Motor neuron (in vitro differentiated cells): ENCODE results near the gene UPK3A. TPM values are rescaled to one million over a fixed set of nuclear protein-coding genes. Genes with fewer than 3 reads are reported as not detected.
"Not testable (repeated sequence)": the region's sequence is repeated elsewhere in the genome, so short reads cannot be mapped to it uniquely, and the experiment has no call there.

ENCODE experiments used
- ATAC-seq, 8 experiments: fragments of 200-7000 bp; cut with Tn5 transposase; replicated peaks in 6 of 8; 2 replicates each; pipeline ENCODE4 v1.8.0; 2021; ENCODE audit warnings: mild to moderate bottlenecking in 8 of 8, moderate library complexity in 8 of 8
- H3K27ac ChIP-seq, 2 donors: fragments of 250-450 bp; sonication (Bioruptor Pico); 2 replicates each; pipeline ENCODE4 v1.9.0; 2021; ENCODE audit warnings: antibody characterized with exemption in 2 of 2, mild to moderate bottlenecking in 2 of 2, moderate library complexity in 1 of 2
- H3K4me1 ChIP-seq, 2 donors: fragments of 250-450 bp; sonication (Bioruptor Pico); replicated peaks in 1 of 2; 2 replicates each; pipeline ENCODE4 v1.6.1; 2021; ENCODE audit warnings: antibody characterized with exemption in 2 of 2, mild to moderate bottlenecking in 2 of 2, moderate library complexity in 1 of 2
- H3K4me3 ChIP-seq, 5 donors: fragments of 250-450 bp; sonication (Bioruptor Pico); 2 replicates each; pipeline ENCODE4 v1.9.0; 2021; ENCODE audit warnings: antibody characterized with exemption in 5 of 5, mild to moderate bottlenecking in 5 of 5, moderate library complexity in 4 of 5
- WGBS, 10 experiments: fragments of 450-650 bp; shearing (Covaris generic); methylation state at CpG; one replicate each; pipeline ENCODE4 v1.0.0; 2022; 5-methylcytosine and 5-hydroxymethylcytosine counted together
- in situ Hi-C, 9 experiments: fragments of 400-800 bp; cut with MboI; loops; one replicate each; pipeline ENCODE4 v1.15.0; 2021; ENCODE audit warnings: low sequenced_read_pairs in 9 of 9, low pct_unique_long_range_greater_than_20kb in 2 of 9; ENCODE audit not compliant: unreplicated experiment in 9 of 9
- total RNA-seq, 8 experiments: library from RNA; unstranded; fragments of 300-600 nt; gene quantifications; 2 replicates each; pipeline versions ENCODE4 v1.2.3 to v1.2.4, GENCODE V29; 2022

The UPK3A gene
- total RNA-seq, 8 experiments from 2014 or later: not detected

- H3K4me1 ChIP-seq: peaks cover 19 to 30% of the 10 kb centered on the region in 2 donors
Measured at GRCh38 chr22:45319324-45319685, 34.6 kb downstream of the UPK3A start.

DNA sequence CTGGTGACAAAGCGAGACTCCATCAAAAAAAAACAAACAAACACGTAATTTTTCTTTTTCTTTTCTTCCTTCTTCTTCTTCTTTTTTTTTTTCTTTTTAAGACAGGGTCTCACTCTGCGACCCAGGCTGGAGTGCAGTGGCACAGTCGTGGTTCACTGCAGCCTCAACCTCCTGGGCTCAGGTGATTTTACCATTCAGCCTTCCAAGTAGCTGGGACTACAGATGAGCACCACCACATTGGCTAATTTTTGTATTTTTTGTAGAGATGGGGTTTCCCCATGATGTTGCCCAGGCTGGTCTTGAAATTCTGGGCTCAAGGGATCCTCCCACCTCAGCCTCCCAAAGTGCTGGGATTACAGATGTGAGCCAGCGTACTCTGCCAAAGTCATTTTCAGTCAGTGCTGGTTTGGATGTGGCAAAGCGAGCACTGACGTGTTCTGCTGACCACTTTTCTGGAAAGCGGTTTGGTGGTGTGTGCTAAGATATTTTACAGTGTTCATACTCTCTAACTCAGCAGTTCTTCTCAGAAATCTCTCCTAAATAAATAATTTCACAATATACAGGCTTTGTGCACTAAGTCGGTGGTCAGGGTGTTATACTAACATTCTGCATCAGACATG, 35.7 kb downstream of the UPK3A start:
- H3K27ac ChIP-seq: no peak overlapping the region
- in situ Hi-C loops: no loop called here
- H3K4me1 ChIP-seq: peaks cover 19 to 30% of the 10 kb centered on the region in 2 donors
- 60 to 100% (median 94%) methylated on average over 1 to 9 of the region's 9 CpGs; no CpG with 5 or more reads in 1 of the 10 experiments for WGBS, 10 experiments
- no peak overlapping the region for H3K4me3 ChIP-seq
- no peak for ATAC-seq

More at GRCh38 chr22:45319324-45319685, 34.6 kb downstream of the UPK3A start:
- Histone ChIP-seq H3K27ac (no peak overlapping the region), H3K4me3 (no peak overlapping the region)
- 0 to 100% (median 56%) methylated on average over 1 to 4 of the region's 5 CpGs; no CpG with 5 or more reads in 2 of the 10 experiments for WGBS, 10 experiments
- in situ Hi-C loops: no loop called here
- peak in 1 of 8 experiments; percentile 12 for ATAC-seq

GRCh38 chr22:45321827-45322226, 37.1 kb downstream of the UPK3A start:
- in situ Hi-C loops: no loop called here
- peak in 1 of 8 experiments; percentile 24 for ATAC-seq
- Histone ChIP-seq H3K4me3 (no peak overlapping the region), H3K27ac (no peak overlapping the region), H3K4me1 (peaks cover 11 to 21% of the 10 kb centered on the region in 2 donors)
- 82 to 98% (median 91%) methylated on average over 3 to 12 of the region's 12 CpGs; no CpG with 5 or more reads in 2 of the 10 experiments for WGBS, 10 experiments

DNA sequence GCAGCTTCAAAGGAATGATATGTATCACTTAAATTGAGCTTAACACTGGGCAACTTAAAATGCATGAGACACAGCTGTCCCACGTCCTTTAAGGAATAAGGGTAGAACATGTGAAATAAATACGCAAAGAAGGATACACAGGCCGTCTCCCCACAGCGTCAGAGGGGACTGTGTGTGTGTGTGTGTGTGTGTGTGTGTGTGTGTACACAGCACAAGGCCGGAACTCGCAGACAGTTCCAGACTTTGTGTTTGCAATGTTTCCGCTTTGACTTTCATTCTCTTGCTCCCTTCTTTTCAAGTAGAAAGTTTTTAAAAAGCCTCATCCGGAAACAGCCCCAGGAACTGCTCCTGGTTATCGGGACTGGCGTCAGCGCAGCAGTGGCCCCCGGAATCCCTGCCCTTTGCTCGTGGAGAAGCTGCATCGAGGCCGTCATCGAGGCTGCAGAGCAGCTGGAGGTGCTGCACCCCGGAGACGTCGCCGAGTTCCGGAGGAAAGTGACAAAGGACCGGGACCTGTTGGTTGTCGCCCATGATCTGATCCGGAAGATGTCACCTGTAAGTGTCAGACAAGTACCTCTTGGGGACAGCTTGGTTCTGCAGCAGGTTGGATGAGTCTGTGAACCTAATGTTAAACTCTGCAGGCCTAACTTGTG, 38.2 kb downstream of the UPK3A start:
- Histone ChIP-seq H3K4me1 (peaks cover 8 to 12% of the 10 kb centered on the region in 2 donors), H3K4me3 (no peak overlapping the region), H3K27ac (no peak overlapping the region)
- in situ Hi-C loops: no loop called here
- ATAC-seq: no peak
- WGBS, 10 experiments: 80 to 100% (median 96%) methylated on average over 1 to 18 of the region's 24 CpGs; no CpG with 5 or more reads in 4 of the 10 experiments

GRCh38 chr22:45323695-45324094, 38.9 kb downstream of the UPK3A start:
- ATAC-seq: no peak
- Histone ChIP-seq H3K4me1 (peaks cover 1 to 5% of the 10 kb centered on the region in 2 donors), H3K27ac (no peak overlapping the region), H3K4me3 (no peak overlapping the region)
- 0 to 100% (median 90%) methylated on average over 1 to 7 of the region's 7 CpGs; no CpG with 5 or more reads in 1 of the 10 experiments for WGBS, 10 experiments
- in situ Hi-C loops: no loop called here

DNA sequence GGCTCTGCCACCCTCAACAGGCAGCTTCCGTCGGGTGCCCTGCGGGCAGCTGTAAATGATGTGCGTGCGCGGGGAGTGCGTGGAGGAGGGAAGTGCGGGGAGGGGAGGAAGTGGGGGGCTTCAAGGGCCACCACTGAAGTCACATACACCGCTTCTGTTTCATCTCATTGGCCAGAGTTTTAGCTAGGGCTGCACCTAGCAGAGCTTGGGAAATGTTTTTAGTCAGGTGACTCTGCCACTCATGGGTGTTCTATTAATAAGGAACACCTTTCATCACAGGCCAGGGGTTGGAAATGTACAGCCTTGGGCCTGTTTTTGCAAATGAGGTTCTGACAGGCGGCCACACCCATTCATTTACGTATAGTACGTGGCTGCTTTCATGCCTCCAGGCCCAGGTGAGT, 39.6 kb downstream of the UPK3A start:
- Histone ChIP-seq H3K4me3 (no peak overlapping the region), H3K4me1 (no peaks in the 10 kb centered on the region), H3K27ac (no peak overlapping the region)
- in situ Hi-C loops: no loop called here
- 7 to 100% (median 92%) methylated on average over 1 to 3 of the region's 12 CpGs; no CpG with 5 or more reads in 5 of the 10 experiments for WGBS, 10 experiments
- peak in 3 of 8 experiments; percentile 59 to 83 (median 79) for ATAC-seq

DNA sequence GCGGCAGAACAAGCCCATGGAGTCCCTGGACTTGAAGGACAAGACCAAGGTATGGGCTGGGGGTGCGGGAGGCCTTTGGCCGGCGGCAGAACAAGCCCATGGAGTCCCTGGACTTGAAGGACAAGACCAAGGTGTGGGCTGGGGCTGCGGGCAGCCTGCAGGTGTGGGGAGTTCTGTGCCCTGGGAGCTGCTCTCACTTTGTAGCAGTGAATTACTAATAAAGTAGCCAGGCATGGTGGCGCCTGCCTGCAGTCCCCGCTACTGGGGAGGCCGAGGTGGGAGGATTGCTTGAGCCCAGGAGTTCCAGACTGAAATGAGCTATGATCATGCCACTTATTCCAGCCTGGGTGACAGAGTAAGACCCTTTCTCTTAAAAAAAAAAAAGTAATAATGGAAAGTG, 43.5 kb downstream of the UPK3A start:
- H3K4me1 ChIP-seq, H3K4me3 ChIP-seq, ATAC-seq, in situ Hi-C loops, H3K27ac ChIP-seq: not testable (repeated sequence)
- WGBS, 10 experiments: 96 to 100% (median 100%) methylated on average over 2 to 4 of the region's 8 CpGs; no CpG with 5 or more reads in 6 of the 10 experiments

DNA sequence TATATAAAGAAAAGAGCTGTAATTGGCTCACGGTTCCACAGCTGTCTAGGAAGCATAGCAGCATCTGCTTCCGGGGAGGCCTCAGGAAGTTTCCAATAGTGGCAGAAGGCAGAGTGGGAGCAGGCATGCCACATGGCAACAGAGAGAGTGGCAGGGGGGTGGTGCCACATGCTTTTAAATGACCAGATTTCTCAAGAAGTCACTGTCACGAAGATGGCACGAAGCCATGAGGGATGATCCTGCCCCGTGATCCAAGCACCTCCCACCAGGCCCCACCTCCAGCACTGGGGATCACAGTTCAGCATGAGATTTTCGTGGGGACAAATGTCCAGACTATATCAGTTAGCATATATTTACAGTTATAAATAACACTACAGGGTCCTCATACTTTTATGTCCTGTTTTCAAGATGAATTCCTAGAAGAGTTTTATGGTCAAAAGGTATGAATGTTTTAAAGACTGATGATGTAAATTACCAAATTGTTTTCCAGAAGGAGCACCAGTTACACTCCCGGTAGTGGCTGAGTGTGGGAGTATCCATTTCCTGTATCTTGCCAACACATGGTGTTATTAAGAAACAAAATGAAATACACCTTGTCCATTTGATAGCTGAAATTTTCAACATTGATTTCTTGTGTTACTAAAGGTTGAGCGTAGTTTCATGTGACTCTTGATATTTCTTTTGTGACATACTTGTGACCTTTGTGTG, 44.2 kb downstream of the UPK3A start:
- Histone ChIP-seq H3K27ac (no peak overlapping the region), H3K4me3 (no peak overlapping the region), H3K4me1 (no peaks in the 10 kb centered on the region)
- in situ Hi-C loops: no loop called here
- ATAC-seq: peak in 7 of 8 experiments; percentile 21 to 59 (median 29)
- WGBS, 10 experiments: 15 to 100% (median 83%) methylated on average over 1 to 6 of the region's 8 CpGs

GRCh38 chr22:45329530-45329936, 44.8 kb downstream of the UPK3A start:
- Histone ChIP-seq H3K27ac (no peak overlapping the region), H3K4me1 (no peaks in the 10 kb centered on the region), H3K4me3 (no peak overlapping the region)
- in situ Hi-C loops: no loop called here
- peak in 7 of 8 experiments; percentile 18 to 92 (median 69) for ATAC-seq
- 59 to 100% (median 74%) methylated on average over 2 to 7 of the region's 12 CpGs; no CpG with 5 or more reads in 4 of the 10 experiments for WGBS, 10 experiments

DNA sequence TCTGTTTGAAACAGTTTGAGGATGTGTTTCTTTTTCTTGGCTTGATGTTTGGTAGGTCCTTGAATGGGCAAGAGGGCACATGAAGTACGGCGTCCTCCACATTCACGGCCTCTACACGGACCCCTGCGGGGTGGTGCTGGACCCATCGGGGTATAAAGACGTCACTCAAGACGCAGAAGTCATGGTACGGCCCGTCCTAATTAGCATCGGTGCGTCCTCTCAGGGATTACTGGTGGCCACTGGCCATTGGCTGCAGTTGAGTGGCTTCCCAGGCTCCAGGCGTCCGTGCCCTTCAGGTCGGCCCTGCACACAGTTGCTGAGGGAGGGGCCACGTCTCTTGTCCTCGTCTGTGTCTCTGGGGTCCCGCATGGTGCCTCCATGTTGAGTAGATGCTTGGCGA, 45.8 kb downstream of the UPK3A start:
- ATAC-seq: no peak
- H3K4me1 ChIP-seq: no peaks in the 10 kb centered on the region
- WGBS, 10 experiments: 79 to 100% (median 91%) methylated on average over 2 to 13 of the region's 19 CpGs
- in situ Hi-C loops: no loop called here
- H3K27ac ChIP-seq: no peak overlapping the region
- H3K4me3 ChIP-seq: no peak overlapping the region

GRCh38 chr22:45331486-45331885, 46.7 kb downstream of the UPK3A start:
- Histone ChIP-seq H3K4me3 (no peak overlapping the region), H3K4me1 (peaks cover 0 to 6% of the 10 kb centered on the region in 2 donors), H3K27ac (no peak overlapping the region)
- in situ Hi-C loops: no loop called here
- no peak for ATAC-seq
- 84 to 100% (median 98%) methylated on average over 1 to 5 of the region's 9 CpGs; no CpG with 5 or more reads in 4 of the 10 experiments for WGBS, 10 experiments

DNA sequence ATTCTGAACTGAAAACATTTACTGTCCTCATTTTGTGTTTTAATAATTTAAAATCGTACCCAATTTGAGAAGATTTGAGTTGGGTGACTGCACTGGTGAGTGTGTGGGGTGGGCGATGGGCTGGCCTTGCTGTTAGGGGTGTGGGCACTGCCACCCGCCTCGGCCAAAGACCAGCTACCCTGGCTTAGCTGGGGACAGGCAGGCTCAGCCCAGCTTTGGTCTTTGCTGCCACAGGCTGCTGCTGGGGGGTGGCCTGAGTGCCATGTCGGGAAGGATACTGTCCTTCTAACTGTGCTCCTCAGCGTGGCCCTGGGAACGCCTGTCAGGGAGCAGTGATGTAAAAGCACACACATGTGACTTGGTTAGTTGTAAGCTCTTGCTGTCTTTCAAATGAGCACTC, 47.3 kb downstream of the UPK3A start:
- Histone ChIP-seq H3K27ac (no peak overlapping the region), H3K4me1 (peaks cover 0 to 11% of the 10 kb centered on the region in 2 donors), H3K4me3 (no peak overlapping the region)
- ATAC-seq: no peak
- WGBS, 10 experiments: 17 to 100% (median 89%) methylated on average over 1 to 6 of the region's 7 CpGs; no CpG with 5 or more reads in 4 of the 10 experiments
- in situ Hi-C loops: no loop called here

DNA sequence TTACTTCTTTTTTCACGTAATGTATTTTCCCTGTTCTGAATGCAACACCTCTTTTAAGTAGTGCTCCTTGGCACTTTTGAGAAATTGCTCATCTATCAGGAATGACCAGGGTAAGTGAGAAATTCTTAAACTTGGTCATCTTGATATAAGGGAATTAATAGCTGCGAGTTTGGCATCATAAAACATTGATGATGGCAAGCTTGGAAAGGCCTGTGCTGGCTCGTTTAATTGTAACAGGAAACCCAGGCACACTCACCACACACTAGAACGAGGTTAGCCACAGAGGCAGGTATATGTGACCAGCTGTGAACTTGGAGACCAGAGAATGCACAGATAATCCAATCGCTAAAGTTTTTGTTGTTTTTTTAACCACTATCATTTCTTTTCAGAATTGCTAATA, 49.3 kb downstream of the UPK3A start:
- no peak for ATAC-seq
- WGBS, 10 experiments: 13 to 100% (median 82%) methylated on average over 1 to 4 of the region's 5 CpGs
- no peak overlapping the region for H3K27ac ChIP-seq
- H3K4me3 ChIP-seq: no peak overlapping the region
- H3K4me1 ChIP-seq: peaks cover 0 to 11% of the 10 kb centered on the region in 2 donors
- in situ Hi-C loops: no loop called here
